Stimulated activated naive CD8-positive, alpha-beta T cell treated with anti-CD3 and anti-CD28 coated beads, Interleukin-15, Interleukin-2, amounts not matched to agents 100 ng/mL and 50 ng/mL, for 24 hours (primary cell): ENCODE measurements around the gene APOBEC3C.
"Not testable (repeated sequence)": the region's sequence is repeated elsewhere in the genome, so short reads cannot be mapped to it uniquely, and the experiment has no call there.

Source experiments
- H3K27ac Mint-ChIP-seq: one replicate; pipeline ENCODE4 v1.8.0; 2021; ENCODE audit warnings: mild to moderate bottlenecking, mixed read lengths
- H3K27me3 Mint-ChIP-seq: one replicate; pipeline ENCODE4 v1.8.0; 2021; ENCODE audit warnings: mixed read lengths
- H3K36me3 Mint-ChIP-seq: one replicate; pipeline ENCODE4 v1.8.0; 2021; ENCODE audit warnings: low read depth, mixed read lengths
- H3K4me1 Mint-ChIP-seq: one replicate; pipeline ENCODE4 v1.8.0; 2021; ENCODE audit warnings: low read depth, mixed read lengths
- H3K4me3 Mint-ChIP-seq: one replicate; pipeline ENCODE4 v1.8.0; 2021; ENCODE audit warnings: mild to moderate bottlenecking, mixed read lengths
- H3K9me3 Mint-ChIP-seq: one replicate; pipeline ENCODE4 v1.8.0; 2021; ENCODE audit warnings: mixed read lengths

Gene APOBEC3C

DNA sequence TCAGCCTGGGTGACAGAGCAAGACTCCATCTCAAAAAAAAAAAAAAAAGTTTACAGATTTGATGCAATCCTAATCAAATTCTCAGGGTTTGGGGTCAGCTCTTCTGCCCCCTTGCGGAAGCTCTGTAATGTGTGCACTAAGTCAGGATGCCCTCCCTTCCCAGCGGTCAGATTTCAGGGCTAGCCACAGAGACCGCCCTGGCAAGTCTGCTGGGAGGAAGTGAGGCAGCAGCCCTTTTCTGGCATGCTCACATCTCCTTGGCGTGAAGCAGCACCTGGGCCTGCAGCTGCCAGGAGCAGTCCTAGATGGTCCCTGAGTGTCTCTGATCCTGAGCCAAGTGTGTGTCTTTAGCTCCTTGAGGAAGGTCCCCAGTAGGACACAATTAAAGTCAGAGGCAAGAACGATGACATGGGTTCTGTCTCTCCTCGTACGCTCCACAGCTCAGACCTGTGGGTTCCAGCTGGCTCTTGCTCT lies 10.9 kb upstream of the APOBEC3C start:
- no peak overlapping the region for H3K4me3 Mint-ChIP-seq
- no peaks in the 10 kb centered on the region for H3K36me3 Mint-ChIP-seq
- peaks cover 10% of the 10 kb centered on the region for H3K4me1 Mint-ChIP-seq
- H3K27me3 Mint-ChIP-seq: peaks cover under 1% of the 10 kb centered on the region
- H3K27ac Mint-ChIP-seq: no peak overlapping the region
- no peaks in the 10 kb centered on the region for H3K9me3 Mint-ChIP-seq

GRCh38 chr22:39007177-39007576 lies 6.9 kb upstream of the APOBEC3C start:
- no peak overlapping the region for H3K27ac Mint-ChIP-seq
- H3K36me3 Mint-ChIP-seq: no peaks in the 10 kb centered on the region
- H3K4me3 Mint-ChIP-seq: no peak overlapping the region
- H3K4me1 Mint-ChIP-seq: peaks cover 10% of the 10 kb centered on the region
- H3K27me3 Mint-ChIP-seq: no peaks in the 10 kb centered on the region
- no peaks in the 10 kb centered on the region for H3K9me3 Mint-ChIP-seq

- H3K9me3 Mint-ChIP-seq, H3K27ac Mint-ChIP-seq, H3K36me3 Mint-ChIP-seq, H3K27me3 Mint-ChIP-seq, H3K4me1 Mint-ChIP-seq, H3K4me3 Mint-ChIP-seq: not testable (repeated sequence)
Measured at GRCh38 chr22:39008271-39008850, 5.7 kb upstream of the APOBEC3C start.

DNA sequence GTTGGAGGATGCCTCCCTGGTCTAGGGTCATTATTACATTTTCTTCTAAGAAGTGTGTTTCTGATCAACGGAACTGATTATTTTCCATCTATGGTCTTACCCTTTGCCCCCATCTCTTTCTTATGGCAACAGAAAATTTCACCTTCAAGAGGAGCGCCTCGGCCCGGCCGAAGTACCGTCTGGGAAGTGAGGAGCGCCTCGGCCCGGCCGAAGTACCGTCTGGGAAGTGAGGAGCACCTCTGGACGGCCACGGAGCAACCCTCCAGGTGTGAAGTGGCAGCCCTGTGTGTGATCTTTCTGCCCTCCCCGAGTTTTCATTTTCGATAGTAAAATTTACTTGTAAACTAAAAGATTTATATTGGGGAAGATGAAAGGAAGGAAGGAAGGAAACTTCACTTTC lies 3.1 kb upstream of the APOBEC3C start:
- no peaks in the 10 kb centered on the region for H3K36me3 Mint-ChIP-seq
- peaks cover 16% of the 10 kb centered on the region for H3K4me1 Mint-ChIP-seq
- H3K27ac Mint-ChIP-seq: no peak overlapping the region
- H3K9me3 Mint-ChIP-seq: no peaks in the 10 kb centered on the region
- no peak overlapping the region for H3K4me3 Mint-ChIP-seq
- H3K27me3 Mint-ChIP-seq: no peaks in the 10 kb centered on the region

- Mint-ChIP-seq H3K27ac (peak overlapping the region; percentile 32), H3K9me3 (no peaks in the 10 kb centered on the region), H3K4me1 (peaks cover 24% of the 10 kb centered on the region), H3K27me3 (no peaks in the 10 kb centered on the region), H3K4me3 (peak overlapping the region; percentile 17), H3K36me3 (peaks cover 8% of the 10 kb centered on the region)
Measured at GRCh38 chr22:39012533-39013511, 1.2 kb upstream of the APOBEC3C start.

DNA sequence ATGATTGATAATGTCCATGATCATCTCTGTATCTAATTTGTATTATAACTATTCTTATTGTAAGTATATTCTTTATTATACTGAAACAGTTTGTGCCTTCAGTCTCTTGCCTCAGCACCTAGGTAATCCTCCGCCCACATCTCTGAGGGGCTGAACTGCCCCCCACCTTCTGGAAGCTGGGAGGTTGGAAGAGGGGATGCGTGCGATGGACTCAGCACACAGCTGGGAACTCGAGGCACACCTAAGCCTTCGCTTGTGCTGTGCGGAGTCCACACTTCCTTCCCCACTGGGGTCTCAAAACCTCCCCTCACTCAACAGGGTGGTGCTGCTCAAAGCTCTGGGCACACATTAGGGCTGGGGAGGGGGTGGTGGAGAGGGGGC lies 506 bp upstream of the APOBEC3C start:
- peak overlapping the region; percentile 95 for H3K4me3 Mint-ChIP-seq
- H3K9me3 Mint-ChIP-seq: not testable (repeated sequence)

GRCh38 chr22:39014723-39015121 lies 665 bp downstream of the APOBEC3C start:
- not testable (repeated sequence) for H3K9me3 Mint-ChIP-seq, H3K27me3 Mint-ChIP-seq
- Mint-ChIP-seq H3K4me1 (peaks cover 35% of the 10 kb centered on the region), H3K36me3 (peaks cover 20% of the 10 kb centered on the region), H3K4me3 (peak overlapping the region; percentile 95), H3K27ac (peak overlapping the region; percentile 95)

More for the DNA sequence above, 506 bp upstream of the APOBEC3C start:
- Mint-ChIP-seq H3K36me3 (peaks cover 13% of the 10 kb centered on the region), H3K27ac (peak overlapping the region; percentile 95), H3K4me1 (peaks cover 28% of the 10 kb centered on the region)
- not testable (repeated sequence) for H3K27me3 Mint-ChIP-seq

GRCh38 chr22:39016592-39016991 lies 2.5 kb downstream of the APOBEC3C start:
- Mint-ChIP-seq H3K9me3 (no peaks in the 10 kb centered on the region), H3K27me3 (no peaks in the 10 kb centered on the region), H3K4me1 (peaks cover 44% of the 10 kb centered on the region), H3K4me3 (peak overlapping the region; percentile 17), H3K27ac (peak overlapping the region; percentile 49), H3K36me3 (peaks cover 21% of the 10 kb centered on the region)

DNA sequence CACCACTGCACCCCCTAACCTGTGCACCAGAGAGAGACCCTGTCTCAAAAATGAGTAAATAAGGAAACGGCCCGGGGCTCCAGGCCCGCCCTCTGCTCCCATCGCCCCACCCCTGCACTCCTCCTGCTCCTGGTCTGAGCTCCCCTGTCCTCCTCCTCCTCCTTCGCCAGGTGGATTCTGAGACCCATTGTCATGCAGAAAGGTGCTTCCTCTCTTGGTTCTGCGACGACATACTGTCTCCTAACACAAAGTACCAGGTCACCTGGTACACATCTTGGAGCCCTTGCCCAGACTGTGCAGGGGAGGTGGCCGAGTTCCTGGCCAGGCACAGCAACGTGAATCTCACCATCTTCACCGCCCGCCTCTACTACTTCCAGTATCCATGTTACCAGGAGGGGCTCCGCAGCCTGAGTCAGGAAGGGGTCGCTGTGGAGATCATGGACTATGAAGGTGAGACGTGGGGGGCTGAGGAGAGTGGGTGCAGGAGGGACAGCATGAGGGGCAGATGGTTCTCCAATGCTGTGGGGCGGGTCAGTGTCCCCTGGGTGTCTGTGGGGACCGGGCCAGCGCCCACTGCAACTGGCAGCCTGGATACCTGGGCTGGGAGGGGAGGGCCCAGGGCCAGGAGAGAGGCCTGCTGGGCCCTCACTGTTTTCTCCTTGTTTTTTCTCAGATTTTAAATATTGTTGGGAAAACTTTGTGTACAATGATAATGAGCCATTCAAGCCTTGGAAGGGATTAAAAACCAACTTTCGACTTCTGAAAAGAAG lies 3.7 kb downstream of the APOBEC3C start:
- H3K36me3 Mint-ChIP-seq: peaks cover 29% of the 10 kb centered on the region
- H3K9me3 Mint-ChIP-seq: no peaks in the 10 kb centered on the region
- no peak overlapping the region for H3K4me3 Mint-ChIP-seq
- H3K27me3 Mint-ChIP-seq: no peaks in the 10 kb centered on the region
- peak overlapping the region; percentile 65 for H3K27ac Mint-ChIP-seq
- H3K4me1 Mint-ChIP-seq: peaks cover 55% of the 10 kb centered on the region

DNA sequence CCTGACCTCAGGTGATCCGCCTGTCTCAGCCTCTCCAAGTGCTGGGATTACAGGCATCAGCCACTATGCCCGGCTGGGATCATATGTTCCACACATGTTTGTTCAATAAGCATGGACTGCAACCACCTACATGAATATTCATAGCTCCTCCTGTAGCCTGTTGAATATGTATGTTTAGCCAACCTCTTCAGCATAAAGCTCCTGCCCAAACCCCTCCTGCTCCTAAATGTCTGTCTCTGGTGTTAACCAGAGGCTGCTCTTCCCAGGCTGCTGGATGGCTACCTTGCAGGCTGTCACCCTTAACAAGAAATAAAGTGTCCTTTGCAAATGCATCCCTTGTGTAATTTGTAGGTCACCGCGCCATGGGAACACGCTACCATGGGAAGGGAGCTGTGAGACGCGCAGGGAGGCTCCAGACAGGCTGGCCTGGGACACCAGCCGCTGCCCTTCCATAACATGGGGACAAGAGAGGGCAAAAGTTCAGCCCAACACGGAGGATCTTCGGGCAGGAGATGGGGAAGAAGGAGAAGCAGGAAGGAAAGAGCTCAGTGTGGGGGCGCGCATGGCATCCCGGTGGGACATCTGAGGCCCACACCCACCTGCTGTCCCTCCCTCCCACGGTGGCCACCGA lies 6.1 kb downstream of the APOBEC3C start:
- Mint-ChIP-seq H3K27ac (peak overlapping the region; percentile 84), H3K36me3 (peaks cover 42% of the 10 kb centered on the region), H3K4me3 (peak overlapping the region; percentile 90), H3K4me1 (peaks cover 60% of the 10 kb centered on the region)
- not testable (repeated sequence) for H3K9me3 Mint-ChIP-seq, H3K27me3 Mint-ChIP-seq

DNA sequence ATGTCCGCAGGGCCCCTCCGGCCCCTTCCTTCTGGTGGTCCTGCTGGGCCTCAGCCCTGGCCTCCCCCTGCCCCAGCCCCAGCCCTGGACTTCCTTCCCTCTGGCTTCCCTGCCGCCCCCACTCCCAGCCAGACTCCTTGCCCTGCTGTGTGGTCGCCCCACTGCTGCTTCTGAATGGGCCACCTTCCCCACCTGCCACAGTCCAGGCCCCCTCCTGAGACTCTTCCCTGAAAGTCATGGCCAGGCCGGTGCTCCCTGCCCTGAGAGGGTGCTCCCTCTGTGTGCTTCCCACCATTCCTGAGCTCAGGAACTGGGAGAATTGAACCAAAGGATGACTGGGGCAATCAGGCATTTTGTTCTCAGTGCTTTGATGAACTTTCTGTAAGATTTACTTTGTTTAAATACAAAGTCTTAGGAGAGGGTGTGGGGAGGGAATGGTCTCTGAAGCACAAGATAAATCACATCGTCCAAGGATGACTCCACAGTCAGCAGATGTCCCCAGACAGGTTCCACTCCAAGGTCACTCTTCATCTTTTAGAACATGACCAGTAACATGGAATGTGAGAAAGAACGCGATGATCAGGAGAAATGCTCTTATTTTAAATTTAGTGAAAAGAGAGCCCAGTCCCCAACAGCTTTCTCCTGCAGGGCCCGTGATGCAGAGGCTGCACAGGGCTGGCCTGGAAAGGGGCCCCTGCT lies 7.6 kb downstream of the APOBEC3C start:
- peak overlapping the region; percentile 90 for H3K4me3 Mint-ChIP-seq
- H3K27me3 Mint-ChIP-seq: no peaks in the 10 kb centered on the region
- H3K9me3 Mint-ChIP-seq: no peaks in the 10 kb centered on the region
- peaks cover 65% of the 10 kb centered on the region for H3K4me1 Mint-ChIP-seq
- peak overlapping the region; percentile 96 for H3K27ac Mint-ChIP-seq
- H3K36me3 Mint-ChIP-seq: peaks cover 47% of the 10 kb centered on the region

- Mint-ChIP-seq H3K36me3 (peaks cover 34% of the 10 kb centered on the region), H3K27me3 (no peaks in the 10 kb centered on the region), H3K4me1 (peaks cover 61% of the 10 kb centered on the region), H3K9me3 (no peaks in the 10 kb centered on the region), H3K27ac (peak overlapping the region; percentile 57), H3K4me3 (peak overlapping the region; percentile 60)
Measured at GRCh38 chr22:39024519-39025308, 10.7 kb downstream of the APOBEC3C start.

- Mint-ChIP-seq H3K4me3 (no peak overlapping the region), H3K4me1 (peaks cover 52% of the 10 kb centered on the region), H3K36me3 (peaks cover 33% of the 10 kb centered on the region), H3K27me3 (no peaks in the 10 kb centered on the region), H3K27ac (no peak overlapping the region), H3K9me3 (no peaks in the 10 kb centered on the region)
Measured at GRCh38 chr22:39026509-39027150, 12.6 kb downstream of the APOBEC3C start.
